Skin of body (tissue), 2 donors: ENCODE data around the gene RASGRF1. TPM values are rescaled to one million over a fixed set of nuclear protein-coding genes. Genes with fewer than 3 reads are reported as not detected.
"Not testable (repeated sequence)": the region's sequence is repeated elsewhere in the genome, so short reads cannot be mapped to it uniquely, and the experiment has no call there.

ENCODE experiments used
- DNase-seq: peaks from one replicate; lab custom pipeline; 2025; lab: John Stamatoyannopoulos, UW
- total RNA-seq: library from RNA; depleted of rRNA; stranded (reverse); fragments of >200 nt; gene quantifications from one replicate; pipeline ENCODE4 v1.2.3, GENCODE V29; 2014

Gene RASGRF1, protein sequence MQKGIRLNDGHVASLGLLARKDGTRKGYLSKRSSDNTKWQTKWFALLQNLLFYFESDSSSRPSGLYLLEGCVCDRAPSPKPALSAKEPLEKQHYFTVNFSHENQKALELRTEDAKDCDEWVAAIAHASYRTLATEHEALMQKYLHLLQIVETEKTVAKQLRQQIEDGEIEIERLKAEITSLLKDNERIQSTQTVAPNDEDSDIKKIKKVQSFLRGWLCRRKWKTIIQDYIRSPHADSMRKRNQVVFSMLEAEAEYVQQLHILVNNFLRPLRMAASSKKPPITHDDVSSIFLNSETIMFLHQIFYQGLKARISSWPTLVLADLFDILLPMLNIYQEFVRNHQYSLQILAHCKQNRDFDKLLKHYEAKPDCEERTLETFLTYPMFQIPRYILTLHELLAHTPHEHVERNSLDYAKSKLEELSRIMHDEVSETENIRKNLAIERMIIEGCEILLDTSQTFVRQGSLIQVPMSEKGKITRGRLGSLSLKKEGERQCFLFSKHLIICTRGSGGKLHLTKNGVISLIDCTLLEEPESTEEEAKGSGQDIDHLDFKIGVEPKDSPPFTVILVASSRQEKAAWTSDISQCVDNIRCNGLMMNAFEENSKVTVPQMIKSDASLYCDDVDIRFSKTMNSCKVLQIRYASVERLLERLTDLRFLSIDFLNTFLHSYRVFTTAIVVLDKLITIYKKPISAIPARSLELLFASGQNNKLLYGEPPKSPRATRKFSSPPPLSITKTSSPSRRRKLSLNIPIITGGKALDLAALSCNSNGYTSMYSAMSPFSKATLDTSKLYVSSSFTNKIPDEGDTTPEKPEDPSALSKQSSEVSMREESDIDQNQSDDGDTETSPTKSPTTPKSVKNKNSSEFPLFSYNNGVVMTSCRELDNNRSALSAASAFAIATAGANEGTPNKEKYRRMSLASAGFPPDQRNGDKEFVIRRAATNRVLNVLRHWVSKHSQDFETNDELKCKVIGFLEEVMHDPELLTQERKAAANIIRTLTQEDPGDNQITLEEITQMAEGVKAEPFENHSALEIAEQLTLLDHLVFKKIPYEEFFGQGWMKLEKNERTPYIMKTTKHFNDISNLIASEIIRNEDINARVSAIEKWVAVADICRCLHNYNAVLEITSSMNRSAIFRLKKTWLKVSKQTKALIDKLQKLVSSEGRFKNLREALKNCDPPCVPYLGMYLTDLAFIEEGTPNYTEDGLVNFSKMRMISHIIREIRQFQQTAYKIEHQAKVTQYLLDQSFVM (N-terminal part only)
- total RNA-seq, result 0.30 TPM

DNA sequence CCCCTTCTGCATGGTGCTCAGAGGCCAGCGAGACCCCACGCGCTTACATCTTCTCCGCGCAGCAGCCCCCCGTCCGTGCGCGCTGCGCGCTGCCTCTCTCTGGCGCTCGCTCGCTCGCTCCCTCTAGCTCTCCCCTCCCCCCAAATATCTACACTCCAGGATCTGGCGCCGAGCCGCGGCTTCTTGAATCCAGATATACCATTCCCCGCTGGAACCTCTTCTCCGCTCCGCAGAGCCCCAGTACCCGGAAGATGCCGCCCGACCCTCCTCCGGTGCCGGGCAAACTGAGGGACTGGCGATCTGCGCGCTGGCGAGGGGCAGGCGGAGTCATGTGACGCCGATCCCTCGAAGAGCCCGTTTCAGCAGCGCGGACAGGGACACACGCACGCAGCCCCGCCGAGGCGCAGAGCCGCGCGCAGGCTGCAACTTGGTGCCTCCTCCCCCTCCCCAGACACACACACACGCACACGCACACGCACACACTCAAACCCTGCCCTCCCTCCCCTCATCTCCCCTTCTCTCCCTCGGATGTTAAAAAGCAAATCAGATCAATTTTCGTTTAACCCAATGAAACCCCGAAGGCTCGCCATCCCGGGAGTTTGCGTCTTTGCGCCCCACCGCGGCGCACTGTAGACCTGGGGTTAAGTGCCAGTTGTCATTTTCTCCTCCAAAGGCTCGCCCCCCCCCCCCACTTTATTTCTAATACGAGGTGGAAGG lies at the start of gene RASGRF1:
Gene RASGRF1 (minus strand): TSS at position 294 of the 717 bp plus-strand sequence. CDS start 282 bp downstream, at position 12.
- no peak for DNase-seq

- DNase-seq, result no peak
Observed at GRCh38 chr15:79136434-79137046, 46.0 kb upstream of the RASGRF1 start.

- no peak for DNase-seq
Observed at GRCh38 chr15:79133309-79133708, 42.7 kb upstream of the RASGRF1 start.

DNA sequence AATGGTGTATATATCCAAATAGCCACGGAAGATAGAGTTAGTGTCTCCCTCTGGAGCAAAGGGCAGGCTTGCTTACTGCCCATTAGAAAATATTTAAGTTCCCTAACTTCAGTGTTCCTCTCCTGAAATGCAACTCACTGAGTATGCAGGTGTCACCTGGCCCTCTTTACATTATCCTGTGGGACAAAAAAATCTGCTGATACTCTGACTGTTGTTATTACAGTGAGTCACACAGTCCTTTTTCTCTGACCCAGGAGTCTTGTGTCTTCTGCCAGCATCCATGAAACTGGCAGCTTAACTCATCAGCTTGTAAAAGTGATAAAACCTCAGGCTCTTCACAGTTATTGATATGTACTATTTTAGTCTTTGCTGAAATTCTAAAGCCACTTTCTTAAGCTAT lies 42.2 kb upstream of the RASGRF1 start:
- DNase-seq, result no peak

DNA sequence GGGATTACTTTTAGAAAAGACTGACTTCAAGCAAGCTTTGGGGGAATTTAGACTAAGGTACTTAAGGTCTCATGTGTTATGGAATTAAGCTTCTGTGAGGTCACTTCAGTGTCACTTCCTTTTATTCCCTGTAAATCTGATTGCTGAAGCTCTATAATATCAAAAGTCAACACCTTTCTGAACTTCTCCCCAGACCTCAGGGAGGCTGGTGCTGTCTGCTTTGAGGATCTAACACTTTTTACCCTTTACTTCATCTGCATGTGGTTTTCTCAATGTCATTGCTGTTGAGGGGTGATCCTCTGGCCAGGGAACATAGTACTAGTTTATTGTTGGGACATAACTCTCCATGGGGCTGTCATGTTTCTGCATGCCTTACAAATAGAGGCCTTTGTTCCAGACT lies 41.8 kb upstream of the RASGRF1 start:
- DNase-seq, result no peak

GRCh38 chr15:79130535-79131130 lies 40.1 kb upstream of the RASGRF1 start:
- no peak for DNase-seq

- DNase-seq, result no peak
Observed at GRCh38 chr15:79129235-79129634, 38.7 kb upstream of the RASGRF1 start.

GRCh38 chr15:79128556-79128955 lies 38.0 kb upstream of the RASGRF1 start:
- no peak for DNase-seq

- no peak for DNase-seq
Observed at GRCh38 chr15:79124388-79124787, 33.8 kb upstream of the RASGRF1 start.

- no peak for DNase-seq
Observed at GRCh38 chr15:79122991-79123390, 32.4 kb upstream of the RASGRF1 start.

GRCh38 chr15:79122391-79122790 lies 31.8 kb upstream of the RASGRF1 start:
- DNase-seq, result no peak

- no peak for DNase-seq
Observed at GRCh38 chr15:79121571-79121970, 31.0 kb upstream of the RASGRF1 start.

DNA sequence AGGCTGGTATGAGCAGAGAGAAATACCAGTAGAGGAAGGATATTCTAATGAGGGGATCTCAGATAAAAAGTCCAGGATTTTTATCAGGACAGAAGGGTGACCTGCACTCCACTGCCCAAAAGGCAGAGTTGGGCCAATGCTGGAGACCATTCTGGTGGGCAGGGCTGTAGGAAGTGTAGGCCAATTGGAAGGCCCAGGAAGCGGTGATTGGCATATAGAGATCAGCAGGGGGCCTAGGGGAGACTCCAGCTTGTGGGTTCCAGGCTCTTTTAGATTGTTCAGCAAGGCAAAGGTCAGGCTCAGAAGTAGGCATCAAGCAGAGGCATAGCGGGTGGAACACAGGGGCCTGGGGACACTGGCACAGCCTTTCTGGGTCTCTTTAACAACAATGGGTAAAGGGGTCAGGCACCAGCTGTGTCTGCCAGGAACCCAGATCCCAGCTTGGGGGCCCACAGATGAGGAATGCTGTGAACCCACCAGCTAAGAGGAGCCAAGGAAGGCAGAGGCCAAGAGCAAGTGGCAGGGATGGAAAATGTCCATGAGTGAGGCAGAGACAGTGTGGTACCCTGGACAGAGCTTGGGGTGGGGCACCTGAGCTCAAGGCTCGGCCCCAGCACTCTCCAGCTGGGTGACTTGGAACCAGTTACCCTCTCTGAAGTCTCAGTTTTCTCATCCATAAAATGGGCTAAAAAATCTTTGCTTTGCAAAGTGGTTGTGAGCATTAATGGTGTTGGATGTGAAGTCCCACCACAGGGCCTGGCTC lies 27.0 kb upstream of the RASGRF1 start:
- no peak for DNase-seq

GRCh38 chr15:79116771-79117170 lies 26.2 kb upstream of the RASGRF1 start:
- no peak for DNase-seq

DNA sequence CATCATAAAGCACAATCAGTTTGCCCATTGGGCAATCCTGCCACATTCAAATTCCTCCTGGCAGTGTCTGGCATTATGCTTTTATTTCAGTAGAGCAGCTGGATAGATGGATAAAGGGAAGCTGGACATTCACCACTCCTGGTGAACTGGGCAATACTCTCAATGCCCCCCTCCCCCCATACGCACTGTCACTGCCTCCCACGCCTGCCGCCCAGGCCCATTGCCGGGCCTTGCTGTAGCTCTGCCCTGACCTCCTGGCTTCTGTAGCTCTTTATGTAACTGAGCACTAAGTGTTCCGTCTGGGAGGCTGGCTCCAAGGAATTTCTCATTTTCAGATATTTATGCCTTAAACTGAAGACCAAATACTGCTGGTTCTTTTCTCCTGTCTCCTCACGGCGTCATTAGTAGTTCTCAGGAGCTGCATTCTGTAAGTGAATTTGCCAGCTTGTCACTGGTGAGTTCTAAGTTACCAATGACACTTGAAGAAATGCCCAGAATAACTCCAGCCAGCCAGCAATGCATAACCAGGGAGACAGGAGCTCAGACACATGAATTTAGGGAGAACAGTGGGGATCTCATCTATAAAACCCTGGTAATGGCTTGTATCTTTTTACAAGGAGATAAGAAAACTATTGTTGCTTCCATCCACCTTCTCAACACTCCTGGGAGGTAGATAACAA lies 25.5 kb upstream of the RASGRF1 start:
- no peak for DNase-seq

- no peak for DNase-seq
Observed at GRCh38 chr15:79113831-79114230, 23.3 kb upstream of the RASGRF1 start.

GRCh38 chr15:79111404-79111803 lies 20.8 kb upstream of the RASGRF1 start:
- not testable (repeated sequence) for DNase-seq

GRCh38 chr15:79105141-79105540 lies 14.6 kb upstream of the RASGRF1 start:
- DNase-seq, result no peak

DNA sequence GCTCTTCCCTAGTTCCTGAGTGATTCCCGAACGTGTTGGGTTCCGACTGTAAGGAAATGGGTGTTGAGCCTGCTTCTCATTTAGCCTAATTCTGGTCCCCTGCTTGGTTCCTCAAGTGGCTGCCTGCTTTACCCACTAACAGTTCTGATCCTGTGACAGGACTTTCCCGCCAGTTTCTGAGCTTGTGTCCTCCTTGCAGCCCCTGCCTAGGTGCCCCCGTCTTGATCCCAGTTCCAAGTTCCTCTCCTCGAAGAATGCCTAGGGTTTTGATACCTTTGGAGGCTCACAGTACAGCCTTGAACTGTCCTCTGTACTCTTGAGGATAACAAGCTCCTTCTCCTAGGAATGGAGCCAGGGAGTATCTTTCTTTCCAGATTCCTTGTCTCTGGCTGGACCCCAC lies 12.0 kb upstream of the RASGRF1 start:
- DNase-seq, result no peak
